D721Med (cell line): ENCODE data around the gene HAND2.

Experiments
- DNase-seq: peaks from one replicate; pipeline ENCODE4 v3.0.0; 2011; ENCODE audit warnings: low spot score; ENCODE audit not compliant: insufficient read length
- FAIRE-seq: peaks from 2 replicates; lab custom pipeline; 2011; peaks lifted over from hg19 to GRCh38; lab: Jason Lieb, UNC
- CTCF ChIP-seq: IDR thresholded peaks from 2 replicates; pipeline ENCODE4 v1.5.1; 2012; ENCODE audit warnings: mild to moderate bottlenecking, control low read depth; ENCODE audit not compliant: insufficient read depth; ENCODE audit errors: missing control alignments

Gene HAND2

GRCh38 chr4:173505924-173506518 lies 24.0 kb downstream of the HAND2 start:
- FAIRE-seq: no peak
- TF ChIP-seq CTCF: peak; percentile 87
- peak; percentile 77 for DNase-seq

GRCh38 chr4:173504181-173504503 lies 25.9 kb downstream of the HAND2 start:
- FAIRE-seq (no peak), DNase-seq (no peak)
- no peak for TF ChIP-seq CTCF

GRCh38 chr4:173503330-173504180 lies 26.5 kb downstream of the HAND2 start:
- DNase-seq (no peak), FAIRE-seq (no peak)
- TF ChIP-seq CTCF: no peak

GRCh38 chr4:173502282-173502681 lies 27.7 kb downstream of the HAND2 start:
- FAIRE-seq (no peak), DNase-seq (no peak)
- TF ChIP-seq CTCF: no peak

- DNase-seq (no peak), FAIRE-seq (no peak)
- TF ChIP-seq CTCF: no peak
These were observed 28.4 kb downstream of the HAND2 start for GRCh38 chr4:173501592-173502150.

GRCh38 chr4:173500841-173501591 lies 29.0 kb downstream of the HAND2 start:
- TF ChIP-seq CTCF: no peak
- no peak for FAIRE-seq
- DNase-seq: no peak
